ENCODE results near the gene KCNH6.

DNA sequence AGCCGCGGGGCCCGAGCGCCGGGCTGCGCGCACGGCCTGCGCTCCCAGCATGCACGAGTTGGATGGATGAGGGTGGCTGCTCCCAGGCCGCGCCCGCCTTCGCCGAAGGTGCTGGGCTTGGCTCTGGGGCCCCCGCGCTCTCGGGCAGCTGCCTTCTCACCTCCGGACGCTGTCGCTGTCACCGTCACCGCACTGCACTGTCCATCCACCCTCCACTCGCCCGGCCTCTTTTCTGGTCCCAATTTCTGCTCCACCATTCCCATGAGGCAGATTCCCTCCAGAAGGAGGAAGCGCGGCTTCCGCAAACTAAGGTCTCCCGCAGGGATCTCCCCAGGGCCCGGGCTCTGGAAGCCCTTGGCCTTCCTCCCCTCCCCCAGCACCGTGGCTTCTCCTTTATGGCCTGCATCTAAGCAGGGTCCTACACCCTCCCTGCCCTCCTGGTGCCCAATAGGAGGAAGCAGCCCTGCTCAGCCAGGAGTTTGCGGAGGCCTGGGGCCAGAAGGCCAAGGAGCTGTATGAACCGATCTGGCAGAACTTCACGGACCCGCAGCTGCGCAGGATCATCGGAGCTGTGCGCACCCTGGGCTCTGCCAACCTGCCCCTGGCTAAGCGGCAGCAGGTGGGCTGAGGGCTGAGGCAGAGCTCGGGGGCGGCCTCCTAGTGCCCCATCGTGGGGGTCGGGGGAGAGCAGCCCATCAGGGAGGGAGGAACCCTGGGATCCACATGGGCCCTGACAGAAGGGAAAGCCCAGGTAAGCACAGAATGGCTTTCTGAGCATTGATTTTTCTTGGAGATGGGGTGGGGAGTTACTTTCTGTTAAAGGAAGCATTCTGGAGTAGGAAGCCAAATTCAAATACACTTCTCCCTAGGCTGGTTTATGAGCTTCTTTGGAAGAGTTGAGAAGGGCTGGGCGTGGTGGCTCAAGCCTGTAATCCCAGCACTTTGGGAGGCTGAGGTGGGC, 45.4 kb upstream of the KCNH6 start:
- no peak for TF ChIP-seq CTCF (IDR thresholded peaks at IDR 0.05; ENCODE audit: insufficient read depth, low read length)
- TF ChIP-seq REST (IDR thresholded peaks at IDR 0.05; ENCODE audit: insufficient replicate concordance, low read depth), result no peak

Data from HL-60 (cell line).